Upper lobe of left lung (tissue), 6 donors: ENCODE results near the gene BEST4. TPM values are rescaled to one million over a fixed set of nuclear protein-coding genes. Genes with fewer than 3 reads are reported as not detected.
"Not testable (repeated sequence)": the region's sequence is repeated elsewhere in the genome, so short reads cannot be mapped to it uniquely, and the experiment has no call there.

Experiments
- ATAC-seq, 2 donors: fragments of 200-7000 bp; cut with Tn5 transposase; one replicate each; pipeline ENCODE4 v1.9.1; 2022; ENCODE audit warnings: mild to moderate bottlenecking in 2 of 2, moderate library complexity in 2 of 2; ENCODE audit not compliant: low FRiP score in 2 of 2
- DNase-seq, 2 donors: peaks; one replicate each; pipeline ENCODE4 v3.0.0-alpha.2; 2019 to 2020
- H3K27ac ChIP-seq, 4 donors: fragments of 200-600 bp; sonication (generic); one replicate each; pipeline ENCODE4 v1.5.1; 2016 to 2019
- H3K27me3 ChIP-seq, 4 donors: fragments of 200-600 bp; sonication (generic); one replicate each; pipeline ENCODE4 v1.5.1; 2017 to 2019
- H3K36me3 ChIP-seq, 4 donors: fragments of 200-600 bp; sonication (generic); one replicate each; pipeline ENCODE4 v1.5.1; 2016 to 2019
- H3K4me1 ChIP-seq, 4 donors: fragments of 200-600 bp; sonication (generic); one replicate each; pipeline ENCODE4 v1.5.1; 2018 to 2019
- H3K4me3 ChIP-seq, 4 donors: fragments of 200-600 bp; sonication (generic); one replicate each; pipeline ENCODE4 v1.5.1; 2017 to 2019; ENCODE audit warnings: mild to moderate bottlenecking in 2 of 4, moderate library complexity in 1 of 4
- H3K9me3 ChIP-seq, 4 donors: fragments of 200-600 bp; sonication (generic); one replicate each; pipeline ENCODE4 v1.5.1; 2018 to 2019
- EP300 ChIP-seq, 4 donors: sonication (generic); formaldehyde crosslinking; IDR thresholded peaks; one replicate each; pipeline ENCODE4 v1.5.1; 2017; ENCODE audit warnings: antibody characterized with exemption in 4 of 4, control low read depth in 2 of 4
- POLR2A ChIP-seq, 4 donors: fragments of 450-650 bp; IDR thresholded peaks; one replicate each; pipeline ENCODE4 v1.5.1; 2016 to 2017; ENCODE audit warnings: antibody characterized with exemption in 4 of 4, mild to moderate bottlenecking in 2 of 4
- POLR2AphosphoS5 ChIP-seq, 2 donors: sonication (generic); formaldehyde crosslinking; IDR thresholded peaks; one replicate each; pipeline ENCODE4 v1.5.1; 2017; ENCODE audit warnings: antibody characterized with exemption in 2 of 2
- WGBS, 2 donors: methylation state at CpG; one replicate each; pipeline ENCODE4 v1.1.5; 2017 to 2018; 5-methylcytosine and 5-hydroxymethylcytosine counted together
- total RNA-seq, 6 donors: library from RNA; depleted of rRNA in 4 of 6; stranded (reverse); fragments of >200 nt in 4 of 6; gene quantifications; one replicate each; pipeline versions ENCODE4 v1.1.0 to v1.2.1, GENCODE V29; 2016 to 2021
- TF ChIP-seq, protein P1 (sequence below), 6 experiments: fragments of 450-650 bp in 4 of 6; fragments of 200-600 bp in 2 of 6; sonication (generic) in 2 of 6; IDR thresholded peaks; one replicate each; pipeline ENCODE4 v1.5.1; 2016 to 2019; ENCODE audit warnings: antibody characterized with exemption in 6 of 6
- donor health status: DM: no; HTN: no; CAD: no; lungs with moderate emphysema.
- donor health status: DM: no; HTN: yes; CAD: no; lungs with severe emphysema.

BEST4 gene
- total RNA-seq, 6 donors from 2014 or later: 0.30 to 9.1 (median 0.81) TPM

DNA sequence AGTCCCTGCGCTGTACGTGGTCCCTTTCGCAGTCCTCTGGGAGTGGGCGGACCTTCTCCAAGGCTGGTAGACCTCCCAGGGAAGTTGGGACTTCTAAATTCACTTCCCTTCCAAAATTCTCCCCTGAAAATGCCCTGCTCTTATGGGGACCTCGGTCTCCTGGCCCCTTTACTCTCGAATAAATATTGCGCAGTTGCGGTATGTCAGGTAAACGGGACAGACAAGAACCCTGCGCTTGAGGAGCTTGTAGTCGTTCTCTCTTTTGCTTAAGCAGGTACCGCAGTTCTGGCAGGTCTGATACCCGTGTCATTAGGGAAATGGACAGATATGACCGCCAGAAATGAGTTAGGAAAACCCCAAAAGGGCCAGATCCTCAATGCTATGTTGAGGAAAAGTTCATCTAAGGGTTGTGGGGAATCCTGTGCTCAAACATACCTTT, 47.8 kb downstream of the BEST4 start:
- TF ChIP-seq POLR2A (IDR thresholded peaks at IDR 0.05): no peak
- TF ChIP-seq, protein P1, sequence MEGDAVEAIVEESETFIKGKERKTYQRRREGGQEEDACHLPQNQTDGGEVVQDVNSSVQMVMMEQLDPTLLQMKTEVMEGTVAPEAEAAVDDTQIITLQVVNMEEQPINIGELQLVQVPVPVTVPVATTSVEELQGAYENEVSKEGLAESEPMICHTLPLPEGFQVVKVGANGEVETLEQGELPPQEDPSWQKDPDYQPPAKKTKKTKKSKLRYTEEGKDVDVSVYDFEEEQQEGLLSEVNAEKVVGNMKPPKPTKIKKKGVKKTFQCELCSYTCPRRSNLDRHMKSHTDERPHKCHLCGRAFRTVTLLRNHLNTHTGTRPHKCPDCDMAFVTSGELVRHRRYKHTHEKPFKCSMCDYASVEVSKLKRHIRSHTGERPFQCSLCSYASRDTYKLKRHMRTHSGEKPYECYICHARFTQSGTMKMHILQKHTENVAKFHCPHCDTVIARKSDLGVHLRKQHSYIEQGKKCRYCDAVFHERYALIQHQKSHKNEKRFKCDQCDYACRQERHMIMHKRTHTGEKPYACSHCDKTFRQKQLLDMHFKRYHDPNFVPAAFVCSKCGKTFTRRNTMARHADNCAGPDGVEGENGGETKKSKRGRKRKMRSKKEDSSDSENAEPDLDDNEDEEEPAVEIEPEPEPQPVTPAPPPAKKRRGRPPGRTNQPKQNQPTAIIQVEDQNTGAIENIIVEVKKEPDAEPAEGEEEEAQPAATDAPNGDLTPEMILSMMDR (IDR thresholded peaks at IDR 0.05): no peak
- TF ChIP-seq EP300 (IDR thresholded peaks at IDR 0.05): no peak
- TF ChIP-seq POLR2AphosphoS5 (IDR thresholded peaks at IDR 0.05): no peak
- peak overlapping the region in 3 of 4 donors; percentile 75 to 87 (median 87) for H3K27ac ChIP-seq
- peak in 1 of 2 donors; percentile 5 for ATAC-seq
- H3K4me3 ChIP-seq: peak overlapping the region in 3 of 4 donors; percentile 39 to 65 (median 56)
- no peaks in the 10 kb centered on the region for H3K27me3 ChIP-seq
- no peak for DNase-seq
- H3K36me3 ChIP-seq: no peaks in the 10 kb centered on the region
- no peaks in the 10 kb centered on the region for H3K9me3 ChIP-seq
- 2 to 3% methylated on average over 14 of the region's 14 CpGs for WGBS, 2 donors
- peaks cover 6 to 9% (median 7%) of the 10 kb centered on the region in 4 donors for H3K4me1 ChIP-seq

DNA sequence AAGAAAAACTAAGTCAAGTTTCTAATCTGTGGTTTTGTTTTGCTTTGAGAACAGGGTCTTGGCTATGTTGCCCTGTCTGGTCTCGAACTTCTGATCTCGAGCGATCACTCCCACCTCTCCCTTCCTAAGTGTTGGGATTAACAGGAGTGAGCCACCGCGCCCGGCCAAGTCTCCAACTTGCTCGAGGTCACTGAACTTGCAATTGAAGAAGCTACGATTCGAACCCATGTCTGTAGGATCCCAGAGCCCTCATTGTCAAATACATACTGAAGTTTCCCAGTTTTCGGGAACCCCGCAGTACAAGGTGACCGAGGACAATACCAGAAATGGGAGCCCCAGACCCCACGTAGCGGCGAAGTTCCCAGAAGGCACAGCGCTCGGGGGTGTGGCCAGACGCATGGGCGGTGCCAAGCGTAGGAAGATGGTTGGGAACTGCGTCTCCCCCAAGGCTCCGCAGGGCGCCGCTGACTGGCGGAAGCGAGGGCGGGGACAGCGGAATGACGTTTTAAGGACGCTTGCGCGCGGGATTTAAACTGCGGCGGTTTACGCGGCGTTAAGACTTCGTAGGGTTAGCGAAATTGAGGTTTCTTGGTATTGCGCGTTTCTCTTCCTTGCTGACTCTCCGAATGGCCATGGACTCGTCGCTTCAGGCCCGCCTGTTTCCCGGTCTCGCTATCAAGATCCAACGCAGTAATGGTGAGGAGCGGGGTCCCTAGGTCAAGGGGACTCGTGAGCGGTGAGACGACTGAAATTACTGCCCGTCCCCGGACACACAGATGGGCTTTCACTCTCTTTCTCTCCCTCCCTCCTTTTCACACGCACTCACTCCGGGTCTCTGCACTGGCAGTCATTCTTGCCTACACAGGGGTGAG, 48.4 kb downstream of the BEST4 start, which contains the start of gene KIF2C:
TSS of gene KIF2C (plus strand) at position 531 of the 872 bp plus-strand sequence. CDS start at position 627, 96 bp downstream.
- Histone ChIP-seq H3K9me3 (no peaks in the 10 kb centered on the region), H3K4me1 (peaks cover 6 to 9% (median 7%) of the 10 kb centered on the region in 4 donors), H3K4me3 (peak within 1 kb of the TSS; percentile 25 to 65 (median 48)), H3K27ac (peak within 1 kb of the TSS; percentile 75 to 93 (median 87)), H3K27me3 (no peaks in the 10 kb centered on the region), H3K36me3 (no peaks in the 10 kb centered on the region)
- TF ChIP-seq, protein P1 (IDR thresholded peaks at IDR 0.05): peak in 3 of 6 experiments; percentile 19 to 39 (median 21)
- TF ChIP-seq EP300 (IDR thresholded peaks at IDR 0.05) (peak in 1 of 4 donors; percentile 67), POLR2AphosphoS5 (IDR thresholded peaks at IDR 0.05) (peak; percentile 69 to 92), POLR2A (IDR thresholded peaks at IDR 0.05) (peak in 3 of 4 donors; percentile 62 to 79 (median 64))
- ATAC-seq: peak; percentile 99 to 100
- peak; percentile 97 to 99 for DNase-seq
- 0 to 1% methylated on average over 38 to 55 of the region's 57 CpGs for WGBS, 2 donors

DNA sequence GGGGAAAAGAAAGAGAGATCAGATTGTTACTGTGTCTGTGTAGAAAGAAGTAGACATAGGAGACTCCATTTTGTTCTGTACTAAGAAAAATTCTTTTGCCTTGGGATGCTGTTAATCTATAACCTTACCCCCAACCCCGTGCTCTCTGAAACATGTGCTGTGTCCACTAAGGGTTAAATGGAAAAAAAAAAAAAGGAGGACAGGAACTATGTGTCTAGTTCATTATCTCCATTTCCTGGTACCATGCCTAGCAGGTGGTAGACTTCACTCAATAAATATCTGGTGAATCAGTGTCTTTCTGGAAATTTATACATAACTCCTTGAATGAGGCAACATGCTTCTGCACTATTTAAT, 49.0 kb downstream of the BEST4 start:
- H3K9me3 ChIP-seq, H3K36me3 ChIP-seq, H3K4me1 ChIP-seq, H3K27me3 ChIP-seq, DNase-seq, ATAC-seq: not testable (repeated sequence)
- H3K4me3 ChIP-seq: peak overlapping the region in 3 of 4 donors; percentile 39 to 65 (median 56)
- WGBS, 2 donors: 68 to 95% methylated on average over 1 of the region's 1 CpG
- H3K27ac ChIP-seq: peak overlapping the region; percentile 75 to 93 (median 87)

DNA sequence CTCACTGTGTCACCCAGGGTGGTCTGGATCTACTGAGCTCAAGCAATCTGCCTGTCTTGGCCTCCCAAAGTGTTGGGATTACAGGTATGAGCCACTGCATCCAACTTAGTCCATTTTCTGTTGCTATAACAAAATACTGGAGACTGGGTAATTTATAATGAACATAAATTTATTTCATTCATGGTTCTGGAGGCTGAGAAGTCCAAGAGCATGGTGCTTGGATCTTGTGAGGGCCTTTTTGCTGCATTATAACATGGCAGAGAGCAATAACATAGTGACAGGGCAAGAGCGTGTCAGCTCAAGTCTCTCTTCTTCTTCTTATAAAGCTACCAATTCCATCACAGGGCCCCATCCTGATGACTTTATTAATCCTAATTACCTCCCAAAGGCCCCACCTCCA, 52.0 kb downstream of the BEST4 start:
- Histone ChIP-seq H3K4me3 (no peak overlapping the region), H3K9me3 (no peaks in the 10 kb centered on the region), H3K36me3 (no peaks in the 10 kb centered on the region), H3K27ac (no peak overlapping the region), H3K27me3 (no peaks in the 10 kb centered on the region), H3K4me1 (peaks cover 6 to 13% (median 7%) of the 10 kb centered on the region in 4 donors)
- DNase-seq (no peak), ATAC-seq (no peak)
- 95 to 100% methylated on average over 1 of the region's 1 CpG for WGBS, 2 donors
- TF ChIP-seq, protein P1 (IDR thresholded peaks at IDR 0.05): no peak
- no peak for TF ChIP-seq POLR2A (IDR thresholded peaks at IDR 0.05)
- TF ChIP-seq EP300 (IDR thresholded peaks at IDR 0.05): no peak
- TF ChIP-seq POLR2AphosphoS5 (IDR thresholded peaks at IDR 0.05): no peak

DNA sequence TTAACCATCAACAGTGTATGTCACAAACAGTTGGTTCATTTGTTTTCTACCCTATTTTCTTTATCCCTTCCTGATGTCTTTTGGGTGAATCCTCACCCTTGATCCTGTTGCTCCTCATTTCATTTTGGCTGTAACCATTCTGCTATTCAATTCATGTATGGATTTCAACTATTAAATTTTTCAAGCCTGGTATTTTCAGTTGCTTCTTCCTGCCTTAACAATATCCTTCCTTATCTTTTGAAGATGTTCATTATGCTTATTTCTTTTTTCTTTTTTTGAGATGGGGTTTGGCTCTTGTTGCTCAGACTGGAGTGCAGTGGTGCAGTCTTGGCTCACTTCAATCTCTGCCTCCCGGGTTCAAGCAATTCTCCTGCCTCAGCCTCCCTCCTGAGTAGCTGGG, 54.2 kb downstream of the BEST4 start:
- H3K36me3 ChIP-seq: no peaks in the 10 kb centered on the region
- peaks cover 13 to 25% (median 15%) of the 10 kb centered on the region in 4 donors for H3K4me1 ChIP-seq
- peak overlapping the region in 1 of 4 donors; percentile 32 for H3K27ac ChIP-seq
- no peaks in the 10 kb centered on the region for H3K9me3 ChIP-seq
- ATAC-seq (no peak), DNase-seq (no peak)
- WGBS, 2 donors: 85% methylated on average over 1 of the region's 1 CpG
- H3K27me3 ChIP-seq: no peaks in the 10 kb centered on the region
- H3K4me3 ChIP-seq: no peak overlapping the region
- TF ChIP-seq POLR2A (IDR thresholded peaks at IDR 0.05): no peak
- TF ChIP-seq, protein P1 (IDR thresholded peaks at IDR 0.05): no peak
- TF ChIP-seq EP300 (IDR thresholded peaks at IDR 0.05): no peak
- no peak for TF ChIP-seq POLR2AphosphoS5 (IDR thresholded peaks at IDR 0.05)
